HCT116 (cell line): ENCODE data around the gene SHISAL1. TPM values are rescaled to one million over a fixed set of nuclear protein-coding genes. Genes with fewer than 3 reads are reported as not detected.

Experiments
- ATAC-seq: fragments of 200-7000 bp; cut with Tn5 transposase; 2 replicates; pipeline ENCODE4 v1.9.1; 2020; ENCODE audit warnings: mild to moderate bottlenecking, moderate library complexity
- BruUV-seq: library from RNA; stranded (reverse); fragments of 400-500 nt; replicated peaks from 2 replicates; lab custom pipeline; 2021; lab: Mats Ljungman, UMichigan
- CTCF ChIA-PET: fragments of 300-600 bp; sonication (Branson Sonifier 250); formaldehyde crosslinking; loops from one replicate; lab custom pipeline; 2021; ENCODE audit warnings: antibody characterized with exemption; lab: Charles Lee
- POLR2A ChIA-PET: fragments of 300-600, 350-600 bp; sonication (Branson Sonifier 250); formaldehyde crosslinking; loops from one replicate; lab custom pipeline; 2021; ENCODE audit warnings: antibody characterized with exemption; lab: Charles Lee
- RAD21 ChIA-PET, 2 experiments: fragments of 300-600 bp; sonication (Branson Sonifier 250); formaldehyde crosslinking; loops; one replicate each; lab custom pipeline; 2023; ENCODE audit warnings: low total read pairs in 2 of 2; ENCODE audit not compliant: uncharacterized antibody in 2 of 2, unreplicated experiment in 2 of 2, low non-redundant PET in 1 of 2; lab: Charles Lee
- DNase-seq: peaks from one replicate; pipeline ENCODE4 v3.0.0-alpha.2; 2010; ENCODE audit warnings: low read depth, low spot score
- H2AFZ ChIP-seq: fragments of 200-600 bp; shearing (Covaris generic), sonication (generic); 2 replicates; pipeline ENCODE4 v1.6.1; 2017; ENCODE audit warnings: low read depth, mixed run types, mixed read lengths, antibody characterized with exemption, low read length; ENCODE audit not compliant: poor library complexity, severe bottlenecking
- H3K27ac ChIP-seq: 2 replicates; pipeline ENCODE4 v1.5.1; 2012; ENCODE audit warnings: low read depth, low read length
- H3K27me3 ChIP-seq: fragments of 200-600 bp; sonication (generic); 2 replicates; pipeline ENCODE4 v1.6.1; 2016; ENCODE audit warnings: mixed run types, low read length, mixed read lengths; ENCODE audit not compliant: insufficient read depth
- H3K36me3 ChIP-seq, 2 experiments: fragments of 200-500 bp in 1 of 2; fragments of 200-600 bp in 1 of 2; sonication (Bioruptor generic) in 1 of 2; sonication (generic) in 1 of 2; 2 replicates each; pipeline versions ENCODE4 v1.5.1 to v1.6.1; 2014 to 2016; ENCODE audit warnings: low read length in 2 of 2, inconsistent platforms in 1 of 2, mixed read lengths in 1 of 2, mixed run types in 1 of 2; ENCODE audit not compliant: insufficient read depth in 2 of 2, control insufficient read depth in 1 of 2
- H3K4me1 ChIP-seq, 2 experiments: fragments of 200-600 bp in 1 of 2; sonication (generic) in 1 of 2; 2 replicates each; pipeline versions ENCODE4 v1.5.1 to v1.6.1; 2012 to 2017; ENCODE audit warnings: low read length in 2 of 2, inconsistent platforms in 1 of 2, mild to moderate bottlenecking in 1 of 2, mixed read lengths in 1 of 2, mixed run types in 1 of 2, moderate library complexity in 1 of 2; ENCODE audit not compliant: insufficient read depth in 2 of 2, control insufficient read depth in 1 of 2
- H3K4me2 ChIP-seq: fragments of 200-600 bp; sonication (generic); 2 replicates; pipeline ENCODE4 v1.6.1; 2017; ENCODE audit warnings: mixed run types, low read length, mixed read lengths
- H3K4me3 ChIP-seq, 2 experiments: fragments of 200-600 bp in 1 of 2; sonication (generic) in 1 of 2; replicated peaks in 1 of 2; 2 replicates each; pipeline ENCODE4 v1.5.1; 2011 to 2016; ENCODE audit warnings: low read length in 2 of 2, control low read depth in 1 of 2, low read depth in 1 of 2, mild to moderate bottlenecking in 1 of 2, mixed read lengths in 1 of 2, mixed run types in 1 of 2
- H3K79me2 ChIP-seq: fragments of 200-600 bp; sonication (generic); 2 replicates; pipeline ENCODE4 v1.6.1; 2017; ENCODE audit warnings: mild to moderate bottlenecking, mixed run types, low read length, moderate library complexity, mixed read lengths; ENCODE audit not compliant: insufficient read depth
- H3K9ac ChIP-seq: fragments of 200-600 bp; sonication (generic); 2 replicates; pipeline ENCODE4 v1.6.1; 2016; ENCODE audit warnings: low read length, mixed read lengths
- H3K9me2 ChIP-seq: fragments of 200-600 bp; sonication (generic), shearing (Covaris generic); 2 replicates; pipeline ENCODE4 v1.6.1; 2017; ENCODE audit warnings: mixed run types, mild to moderate bottlenecking, moderate library complexity; ENCODE audit not compliant: insufficient read depth
- H3K9me3 ChIP-seq, 2 experiments: fragments of 200-500 bp in 1 of 2; fragments of 200-600 bp in 1 of 2; sonication (Bioruptor generic) in 1 of 2; sonication (generic) in 1 of 2; 2 replicates each; pipeline ENCODE4 v1.6.1; 2014 to 2017; ENCODE audit warnings: low read length in 2 of 2, mixed read lengths in 2 of 2, inconsistent platforms in 1 of 2, low read depth in 1 of 2, mild to moderate bottlenecking in 1 of 2, mixed run types in 1 of 2, moderate library complexity in 1 of 2; ENCODE audit not compliant: control insufficient read depth in 1 of 2, insufficient read depth in 1 of 2
- H4K20me1 ChIP-seq: fragments of 200-600 bp; sonication (generic), shearing (Covaris generic); 2 replicates; pipeline ENCODE4 v1.6.1; 2017; ENCODE audit warnings: mixed run types, mild to moderate bottlenecking, moderate library complexity; ENCODE audit not compliant: insufficient read depth
- CBX3 ChIP-seq: IDR thresholded peaks from 2 replicates; pipeline ENCODE4 v1.6.1; 2012; ENCODE audit warnings: low read depth
- CEBPB ChIP-seq: IDR thresholded peaks from 2 replicates; pipeline ENCODE4 v1.6.1; 2012; ENCODE audit warnings: low read depth
- EGR1 ChIP-seq: IDR thresholded peaks from 2 replicates; pipeline ENCODE4 v1.6.1; 2012; ENCODE audit warnings: low read depth
- ELF1 ChIP-seq: IDR thresholded peaks from 2 replicates; pipeline ENCODE4 v1.6.1; 2012; ENCODE audit warnings: low read depth, borderline replicate concordance
- EZH2 ChIP-seq: fragments of 200-600 bp; sonication (generic); IDR thresholded peaks from 2 replicates; pipeline ENCODE4 v1.6.1; 2017; ENCODE audit warnings: antibody characterized with exemption, mixed run types
- EZH2phosphoT487 ChIP-seq: fragments of 200-600 bp; IDR thresholded peaks from 2 replicates; pipeline ENCODE4 v1.6.1; 2018; ENCODE audit warnings: antibody characterized with exemption, borderline replicate concordance
- FOSL1 ChIP-seq: IDR thresholded peaks from 2 replicates; pipeline ENCODE4 v1.6.1; 2012; ENCODE audit warnings: low read depth
- JUND ChIP-seq: IDR thresholded peaks from 2 replicates; pipeline ENCODE4 v1.6.1; 2012
- POLR2A ChIP-seq: IDR thresholded peaks from 2 replicates; pipeline ENCODE4 v1.7.0; 2011; ENCODE audit warnings: borderline replicate concordance; ENCODE audit not compliant: insufficient read depth, insufficient read length; ENCODE audit errors: extremely low read depth
- POLR2AphosphoS5 ChIP-seq: IDR thresholded peaks from 2 replicates; pipeline ENCODE4 v1.6.1; 2011; ENCODE audit warnings: mild to moderate bottlenecking, low read depth, low read length, moderate library complexity
- RAD21 ChIP-seq: IDR thresholded peaks from 2 replicates; pipeline ENCODE4 v1.6.1; 2012; ENCODE audit warnings: low read depth, mild to moderate bottlenecking
- REST ChIP-seq: IDR thresholded peaks from 2 replicates; pipeline ENCODE4 v1.6.1; 2012; ENCODE audit warnings: low read depth
- SIN3A ChIP-seq: IDR thresholded peaks from 2 replicates; pipeline ENCODE4 v1.6.1; 2012; ENCODE audit warnings: low read depth
- SRF ChIP-seq: IDR thresholded peaks from 2 replicates; pipeline ENCODE4 v1.6.1; 2012; ENCODE audit warnings: low read depth
- TCF7L2 ChIP-seq: IDR thresholded peaks from 2 replicates; pipeline ENCODE4 v1.7.0; 2011; ENCODE audit warnings: borderline replicate concordance, inconsistent platforms; ENCODE audit not compliant: insufficient read depth, insufficient read length; ENCODE audit errors: extremely low read depth
- YY1 ChIP-seq: IDR thresholded peaks from 2 replicates; pipeline ENCODE4 v1.6.1; 2011; ENCODE audit warnings: low read length, low read depth, moderate library complexity, mild to moderate bottlenecking; ENCODE audit not compliant: insufficient replicate concordance; ENCODE audit errors: extremely low read depth
- ZFX ChIP-seq: fragments of 450-650 bp; IDR thresholded peaks from 2 replicates; pipeline ENCODE4 v1.6.1; 2017
- intact Hi-C: fragments of 100-400 bp; cut with micrococcal nuclease; formaldehyde crosslinking; loops from 2 replicates; pipeline ENCODE4 v1.10.0; 2022
- total RNA-seq: library from RNA; stranded (reverse); gene quantifications from one replicate; pipeline ENCODE4 v1.2.1, GENCODE V29; 2021; ENCODE audit not compliant: unreplicated experiment
- TF ChIP-seq, protein P1 (sequence below): IDR thresholded peaks from 2 replicates; pipeline ENCODE4 v1.6.1; 2012
- TF ChIP-seq, protein P2 (sequence below): IDR thresholded peaks from 2 replicates; pipeline ENCODE4 v1.6.1; 2011; ENCODE audit warnings: mild to moderate bottlenecking, low read length, moderate library complexity; ENCODE audit not compliant: insufficient replicate concordance; ENCODE audit errors: extremely low read depth
- TF ChIP-seq, protein P3 (sequence below), 3 experiments: fragments of 200-600 bp in 1 of 3; sonication (generic) in 1 of 3; IDR thresholded peaks in 2 of 3; conservative IDR thresholded peaks in 1 of 3; 2 replicates each; pipeline ENCODE4 v1.5.1; 2012 to 2017; ENCODE audit warnings: low read depth in 2 of 3, low read length in 2 of 3, antibody characterized with exemption in 1 of 3, borderline replicate concordance in 1 of 3, control low read depth in 1 of 3, mild to moderate bottlenecking in 1 of 3, mixed read lengths in 1 of 3, mixed run types in 1 of 3, moderate library complexity in 1 of 3; ENCODE audit not compliant: insufficient read depth in 1 of 3

The SHISAL1 gene
- total RNA-seq, 1 experiment from 2014 or later = not detected

- BruUV-seq = no TSS peak
- ChIA-PET CTCF (no interaction called here), POLR2A (no interaction called here), RAD21 (no interaction called here)
- Histone ChIP-seq H3K9me3 (no peaks in the 10 kb centered on the region), H3K4me1 (no peaks in the 10 kb centered on the region), H3K4me2 (no peak overlapping the region), H3K9ac (no peak overlapping the region), H3K79me2 (no peaks in the 10 kb centered on the region), H3K9me2 (no peaks in the 10 kb centered on the region), H3K4me3 (no peak overlapping the region), H3K27me3 (peaks cover 3% of the 10 kb centered on the region; the same call in 1 of the 2 replicates), H4K20me1 (no peaks in the 10 kb centered on the region), H2AFZ (no peak overlapping the region), H3K36me3 (no peaks in the 10 kb centered on the region), H3K27ac (no peak overlapping the region)
- intact Hi-C loops = no loop called here
- DNase-seq (no peak), ATAC-seq (no peak)
- TF ChIP-seq POLR2A (no peak), ELF1 (no peak), CBX3 (no peak), TCF7L2 (no peak), RAD21 (no peak), ZFX (no peak), CEBPB (no peak), JUND (no peak), FOSL1 (no peak), EGR1 (no peak), SIN3A (no peak), REST (no peak), POLR2AphosphoS5 (no peak), EZH2phosphoT487 (no peak), YY1 (no peak), SRF (no peak), EZH2 (no peak)
- TF ChIP-seq, protein P1, sequence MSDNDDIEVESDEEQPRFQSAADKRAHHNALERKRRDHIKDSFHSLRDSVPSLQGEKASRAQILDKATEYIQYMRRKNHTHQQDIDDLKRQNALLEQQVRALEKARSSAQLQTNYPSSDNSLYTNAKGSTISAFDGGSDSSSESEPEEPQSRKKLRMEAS = no peak
- TF ChIP-seq, protein P2, sequence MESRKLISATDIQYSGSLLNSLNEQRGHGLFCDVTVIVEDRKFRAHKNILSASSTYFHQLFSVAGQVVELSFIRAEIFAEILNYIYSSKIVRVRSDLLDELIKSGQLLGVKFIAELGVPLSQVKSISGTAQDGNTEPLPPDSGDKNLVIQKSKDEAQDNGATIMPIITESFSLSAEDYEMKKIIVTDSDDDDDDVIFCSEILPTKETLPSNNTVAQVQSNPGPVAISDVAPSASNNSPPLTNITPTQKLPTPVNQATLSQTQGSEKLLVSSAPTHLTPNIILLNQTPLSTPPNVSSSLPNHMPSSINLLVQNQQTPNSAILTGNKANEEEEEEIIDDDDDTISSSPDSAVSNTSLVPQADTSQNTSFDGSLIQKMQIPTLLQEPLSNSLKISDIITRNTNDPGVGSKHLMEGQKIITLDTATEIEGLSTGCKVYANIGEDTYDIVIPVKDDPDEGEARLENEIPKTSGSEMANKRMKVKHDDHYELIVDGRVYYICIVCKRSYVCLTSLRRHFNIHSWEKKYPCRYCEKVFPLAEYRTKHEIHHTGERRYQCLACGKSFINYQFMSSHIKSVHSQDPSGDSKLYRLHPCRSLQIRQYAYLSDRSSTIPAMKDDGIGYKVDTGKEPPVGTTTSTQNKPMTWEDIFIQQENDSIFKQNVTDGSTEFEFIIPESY = no peak
- TF ChIP-seq, protein P3, sequence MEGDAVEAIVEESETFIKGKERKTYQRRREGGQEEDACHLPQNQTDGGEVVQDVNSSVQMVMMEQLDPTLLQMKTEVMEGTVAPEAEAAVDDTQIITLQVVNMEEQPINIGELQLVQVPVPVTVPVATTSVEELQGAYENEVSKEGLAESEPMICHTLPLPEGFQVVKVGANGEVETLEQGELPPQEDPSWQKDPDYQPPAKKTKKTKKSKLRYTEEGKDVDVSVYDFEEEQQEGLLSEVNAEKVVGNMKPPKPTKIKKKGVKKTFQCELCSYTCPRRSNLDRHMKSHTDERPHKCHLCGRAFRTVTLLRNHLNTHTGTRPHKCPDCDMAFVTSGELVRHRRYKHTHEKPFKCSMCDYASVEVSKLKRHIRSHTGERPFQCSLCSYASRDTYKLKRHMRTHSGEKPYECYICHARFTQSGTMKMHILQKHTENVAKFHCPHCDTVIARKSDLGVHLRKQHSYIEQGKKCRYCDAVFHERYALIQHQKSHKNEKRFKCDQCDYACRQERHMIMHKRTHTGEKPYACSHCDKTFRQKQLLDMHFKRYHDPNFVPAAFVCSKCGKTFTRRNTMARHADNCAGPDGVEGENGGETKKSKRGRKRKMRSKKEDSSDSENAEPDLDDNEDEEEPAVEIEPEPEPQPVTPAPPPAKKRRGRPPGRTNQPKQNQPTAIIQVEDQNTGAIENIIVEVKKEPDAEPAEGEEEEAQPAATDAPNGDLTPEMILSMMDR (IDR thresholded peaks at IDR 0.05 in 2 of 3, conservative IDR thresholded peaks at IDR 0.05 in 1 of 3; ENCODE audit: borderline replicate concordance in 1 of 3, insufficient read depth in 1 of 3, low read depth in 2 of 3, low read length in 2 of 3) = no peak
Observed at GRCh38 chr22:44256085-44256484, 56.7 kb downstream of the SHISAL1 start.
